PC-3 (cell line): ENCODE measurements around the gene C16orf46. TPM values are rescaled to one million over a fixed set of nuclear protein-coding genes. Genes with fewer than 3 reads are reported as not detected.

Source experiments
- ATAC-seq: fragments of 200-7000 bp; cut with Tn5 transposase; 2 replicates; pipeline ENCODE4 v1.9.1; 2020; ENCODE audit warnings: mild to moderate bottlenecking, moderate library complexity
- BruUV-seq: library from RNA; stranded (reverse); fragments of 400-500 nt; replicated peaks from 2 replicates; lab custom pipeline; 2021; lab: Mats Ljungman, UMichigan
- CTCF ChIA-PET: fragments of 300-600 bp; sonication (Branson Sonifier 250); formaldehyde crosslinking; loops from one replicate; lab custom pipeline; 2022; ENCODE audit warnings: antibody characterized with exemption; lab: Charles Lee
- POLR2A ChIA-PET: fragments of 300-600 bp; sonication (Branson Sonifier 250); formaldehyde crosslinking; loops from one replicate; lab custom pipeline; 2022; ENCODE audit warnings: antibody characterized with exemption; ENCODE audit not compliant: unreplicated experiment; lab: Charles Lee
- DNase-seq: peaks from one replicate; pipeline ENCODE4 v3.0.0-alpha.2; 2015
- H2AFZ ChIP-seq: fragments of 300-600 bp; sonication (generic); 2 replicates; pipeline ENCODE4 v1.6.0; 2016; ENCODE audit warnings: antibody characterized with exemption, low read length
- H3F3A ChIP-seq: fragments of 300-600 bp; sonication (generic); one replicate; pipeline ENCODE4 v1.6.0; 2017; ENCODE audit warnings: antibody characterized with exemption, low read length, control low read depth, mild to moderate bottlenecking; ENCODE audit not compliant: unreplicated experiment
- H3K27ac ChIP-seq: fragments of 300-600 bp; sonication (generic); 2 replicates; pipeline ENCODE4 v1.5.1; 2016; ENCODE audit warnings: mild to moderate bottlenecking, low read length
- H3K27me3 ChIP-seq: fragments of 300-600 bp; sonication (generic); 2 replicates; pipeline ENCODE4 v1.6.1; 2016; ENCODE audit warnings: low read length, mixed read lengths
- H3K36me3 ChIP-seq: fragments of 300-600 bp; sonication (generic); 2 replicates; pipeline ENCODE4 v1.6.1; 2016; ENCODE audit warnings: low read depth, mixed run types, low read length, mixed read lengths
- H3K4me1 ChIP-seq: fragments of 300-600 bp; sonication (generic); 2 replicates; pipeline ENCODE4 v1.5.1; 2016; ENCODE audit warnings: low read length; ENCODE audit not compliant: insufficient read depth
- H3K4me2 ChIP-seq: fragments of 300-600 bp; sonication (generic); 2 replicates; pipeline ENCODE4 v1.6.0; 2016; ENCODE audit warnings: low read length
- H3K4me3 ChIP-seq: fragments of 300-600 bp; sonication (generic); 2 replicates; pipeline ENCODE4 v1.5.1; 2016; ENCODE audit warnings: mild to moderate bottlenecking, low read length, mixed read lengths
- H3K79me2 ChIP-seq: fragments of 300-600 bp; sonication (generic); 2 replicates; pipeline ENCODE4 v1.6.1; 2017; ENCODE audit warnings: low read length, mixed read lengths
- H3K9ac ChIP-seq: fragments of 300-600 bp; sonication (generic); 2 replicates; pipeline ENCODE4 v1.6.0; 2016; ENCODE audit warnings: mild to moderate bottlenecking, low read length
- H3K9me2 ChIP-seq: fragments of 300-600 bp; sonication (generic); replicated peaks from 2 replicates; pipeline ENCODE4 v1.6.1; 2016; ENCODE audit warnings: mixed run types, low read length, mixed read lengths
- H3K9me3 ChIP-seq: fragments of 300-600 bp; sonication (generic); 2 replicates; pipeline ENCODE4 v1.6.1; 2016; ENCODE audit warnings: low read length, mixed read lengths
- H4K20me1 ChIP-seq: fragments of 300-600 bp; sonication (generic); 2 replicates; pipeline ENCODE4 v1.6.1; 2016; ENCODE audit warnings: low read length, mixed read lengths
- CTCF ChIP-seq: fragments of 300-600 bp; sonication (generic); conservative IDR thresholded peaks from 2 replicates; pipeline ENCODE4 v1.5.1; 2017; ENCODE audit warnings: antibody characterized with exemption, low read depth, mild to moderate bottlenecking, low read length
- EZH2 ChIP-seq: fragments of 300-600 bp; sonication (generic); IDR thresholded peaks from one replicate; pipeline ENCODE4 v1.6.1; 2017; ENCODE audit warnings: antibody characterized with exemption, mild to moderate bottlenecking, low read length; ENCODE audit not compliant: unreplicated experiment
- EZH2phosphoT487 ChIP-seq: fragments of 300-600 bp; sonication (generic); IDR thresholded peaks from 2 replicates; pipeline ENCODE4 v1.6.1; 2018; ENCODE audit warnings: mild to moderate bottlenecking, antibody characterized with exemption, low read length, borderline replicate concordance
- intact Hi-C: fragments of 100-400 bp; cut with micrococcal nuclease; formaldehyde crosslinking; loops from 2 replicates; pipeline ENCODE4 v1.9.0; 2023
- total RNA-seq: library from RNA; depleted of rRNA; stranded (reverse); fragments of >200 nt; gene quantifications from 2 replicates; pipeline ENCODE4 v1.2.3, GENCODE V29; 2014

The C16orf46 gene
- total RNA-seq, 1 experiment from 2014 or later: 0.73 TPM

GRCh38 chr16:81099958-81100357 is 22.9 kb upstream of the C16orf46 start:
- BruUV-seq: no TSS peak
- Histone ChIP-seq H2AFZ (no peak overlapping the region), H4K20me1 (no peaks in the 10 kb centered on the region), H3K27me3 (no peaks in the 10 kb centered on the region), H3K4me2 (no peak overlapping the region), H3K9me3 (no peaks in the 10 kb centered on the region), H3K27ac (no peak overlapping the region), H3K9ac (no peak overlapping the region), H3F3A (no peaks in the 10 kb centered on the region), H3K4me3 (no peak overlapping the region), H3K36me3 (no peaks in the 10 kb centered on the region), H3K9me2 (no peaks in the 10 kb centered on the region), H3K4me1 (peaks cover 13% of the 10 kb centered on the region), H3K79me2 (peaks cover 10% of the 10 kb centered on the region)
- no peak for DNase-seq
- no peak for ATAC-seq
- TF ChIP-seq CTCF: no peak
- no peak for TF ChIP-seq EZH2phosphoT487
- intact Hi-C loops: loop anchor here (10.0 kb wide), 1 partner anchor 95 kb away; no protein-coding TSS in a partner anchor
- CTCF ChIA-PET: no interaction called here
- POLR2A ChIA-PET: no interaction called here

GRCh38 chr16:81097230-81097629 is 20.2 kb upstream of the C16orf46 start:
- Histone ChIP-seq H3K9me3 (no peaks in the 10 kb centered on the region), H3K9ac (no peak overlapping the region), H3K4me2 (peak overlapping the region; percentile 72), H3F3A (no peaks in the 10 kb centered on the region), H3K9me2 (no peaks in the 10 kb centered on the region), H3K36me3 (no peaks in the 10 kb centered on the region), H3K79me2 (peaks cover 35% of the 10 kb centered on the region), H3K4me3 (no peak overlapping the region), H2AFZ (no peak overlapping the region), H3K27ac (peak overlapping the region; percentile 6; the same call in 1 of the 2 replicates), H4K20me1 (no peaks in the 10 kb centered on the region), H3K4me1 (peaks cover 13% of the 10 kb centered on the region), H3K27me3 (no peaks in the 10 kb centered on the region)
- POLR2A ChIA-PET: no interaction called here
- DNase-seq: no peak
- no TSS peak for BruUV-seq
- no peak for TF ChIP-seq EZH2phosphoT487
- TF ChIP-seq CTCF: no peak
- TF ChIP-seq EZH2: no peak
- CTCF ChIA-PET: no interaction called here
- ATAC-seq: no peak
- intact Hi-C loops: loop anchor here (10.0 kb wide), 1 partner anchor 98 kb away; no protein-coding TSS in a partner anchor

- Histone ChIP-seq H3K9me3 (no peaks in the 10 kb centered on the region), H3K9me2 (no peaks in the 10 kb centered on the region), H3K4me3 (peak overlapping the region; percentile 41), H3K36me3 (no peaks in the 10 kb centered on the region), H3K4me1 (peaks cover 13% of the 10 kb centered on the region), H3K9ac (no peak overlapping the region), H3K27me3 (no peaks in the 10 kb centered on the region), H2AFZ (peak overlapping the region; percentile 71), H4K20me1 (no peaks in the 10 kb centered on the region), H3K79me2 (peaks cover 40% of the 10 kb centered on the region), H3F3A (no peaks in the 10 kb centered on the region), H3K4me2 (peak overlapping the region; percentile 72), H3K27ac (peak overlapping the region; percentile 6; the same call in 1 of the 2 replicates)
- ChIA-PET POLR2A (no interaction called here), CTCF (no interaction called here)
- no peak for ATAC-seq
- TF ChIP-seq EZH2phosphoT487 (no peak), EZH2 (no peak), CTCF (no peak)
- intact Hi-C loops: loop anchor here (10.0 kb wide), 1 partner anchor 98 kb away; no protein-coding TSS in a partner anchor
- BruUV-seq: no TSS peak
- DNase-seq: no peak
Measured at GRCh38 chr16:81096715-81097208, 19.7 kb upstream of the C16orf46 start.
